Measurements from ENCODE around the gene CCDC57. TPM values are rescaled to one million over a fixed set of nuclear protein-coding genes. Genes with fewer than 3 reads are reported as not detected.

Gene CCDC57
- total and polyA plus RNA-seq, 9 of the 15 experiments (the other 6 are each of a cell fraction or from before 2014, with no cell fraction given), result 0.83 to 36.2 (median 13.6) TPM

GRCh38 chr17:82143333-82143732, 69.3 kb downstream of the CCDC57 start (continued):
- no peak for TF ChIP-seq ZBTB43 (CRISPR knock-in tag; IDR thresholded peaks at IDR 0.05)
- no peak for TF ChIP-seq EZH2 (IDR thresholded peaks at IDR 0.05; ENCODE audit: borderline replicate concordance, low read depth, low read length)
- no peak for TF ChIP-seq TBP (optimal IDR thresholded peaks at IDR 0.05; ENCODE audit: low read depth, low read length)
- TF ChIP-seq, protein P1, sequence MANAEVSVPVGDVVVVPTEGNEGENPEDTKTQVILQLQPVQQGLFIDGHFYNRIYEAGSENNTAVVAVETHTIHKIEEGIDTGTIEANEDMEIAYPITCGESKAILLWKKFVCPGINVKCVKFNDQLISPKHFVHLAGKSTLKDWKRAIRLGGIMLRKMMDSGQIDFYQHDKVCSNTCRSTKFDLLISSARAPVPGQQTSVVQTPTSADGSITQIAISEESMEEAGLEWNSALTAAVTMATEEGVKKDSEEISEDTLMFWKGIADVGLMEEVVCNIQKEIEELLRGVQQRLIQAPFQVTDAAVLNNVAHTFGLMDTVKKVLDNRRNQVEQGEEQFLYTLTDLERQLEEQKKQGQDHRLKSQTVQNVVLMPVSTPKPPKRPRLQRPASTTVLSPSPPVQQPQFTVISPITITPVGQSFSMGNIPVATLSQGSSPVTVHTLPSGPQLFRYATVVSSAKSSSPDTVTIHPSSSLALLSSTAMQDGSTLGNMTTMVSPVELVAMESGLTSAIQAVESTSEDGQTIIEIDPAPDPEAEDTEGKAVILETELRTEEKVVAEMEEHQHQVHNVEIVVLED (CRISPR knock-in tag; IDR thresholded peaks at IDR 0.05), result no peak
- no peak for TF ChIP-seq MAFK (IDR thresholded peaks at IDR 0.05; ENCODE audit: low read length)
- no peak for TF ChIP-seq FOXA1 (IDR thresholded peaks at IDR 0.05; ENCODE audit: borderline replicate concordance)
- TF ChIP-seq MEF2D (tag; conservative IDR thresholded peaks at IDR 0.05; ENCODE audit: low read depth), result no peak
- no peak for TF ChIP-seq SMAD4 (CRISPR knock-in tag; conservative IDR thresholded peaks at IDR 0.05)
- TF ChIP-seq ZNF143 (CRISPR knock-in tag; IDR thresholded peaks at IDR 0.05), result no peak
- TF ChIP-seq TCF7L2 (IDR thresholded peaks at IDR 0.05; ENCODE audit: low read depth, low read length), result no peak
- TF ChIP-seq SREBF1 (IDR thresholded peaks at IDR 0.05; ENCODE audit: borderline replicate concordance, low read depth, low read length), result no peak
- TF ChIP-seq PHF20 (IDR thresholded peaks at IDR 0.05; ENCODE audit: partially characterized antibody), result no peak
- TF ChIP-seq, protein P2, sequence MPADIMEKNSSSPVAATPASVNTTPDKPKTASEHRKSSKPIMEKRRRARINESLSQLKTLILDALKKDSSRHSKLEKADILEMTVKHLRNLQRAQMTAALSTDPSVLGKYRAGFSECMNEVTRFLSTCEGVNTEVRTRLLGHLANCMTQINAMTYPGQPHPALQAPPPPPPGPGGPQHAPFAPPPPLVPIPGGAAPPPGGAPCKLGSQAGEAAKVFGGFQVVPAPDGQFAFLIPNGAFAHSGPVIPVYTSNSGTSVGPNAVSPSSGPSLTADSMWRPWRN (IDR thresholded peaks at IDR 0.05; ENCODE audit: low read depth), result peak; percentile 98
- no peak for TF ChIP-seq ARNT (IDR thresholded peaks at IDR 0.05)
- no peak for TF ChIP-seq NR2C2 (CRISPR knock-in tag; IDR thresholded peaks at IDR 0.05)
- no peak for TF ChIP-seq NR2C2 (tag; IDR thresholded peaks at IDR 0.05)
- 0 out of 2 replicates have a peak, but pooled peaks have one; percentile 43 for TF ChIP-seq ZBTB33 (CRISPR knock-in tag; IDR thresholded peaks at IDR 0.05)
- TF ChIP-seq SIN3B (IDR thresholded peaks at IDR 0.05; ENCODE audit: low read depth), result no peak
- TF ChIP-seq, protein P3, sequence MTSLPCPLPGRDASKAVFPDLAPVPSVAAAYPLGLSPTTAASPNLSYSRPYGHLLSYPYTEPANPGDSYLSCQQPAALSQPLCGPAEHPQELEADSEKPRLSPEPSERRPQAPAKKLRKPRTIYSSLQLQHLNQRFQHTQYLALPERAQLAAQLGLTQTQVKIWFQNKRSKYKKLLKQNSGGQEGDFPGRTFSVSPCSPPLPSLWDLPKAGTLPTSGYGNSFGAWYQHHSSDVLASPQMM (CRISPR knock-in tag; IDR thresholded peaks at IDR 0.05), result no peak
- no peak for TF ChIP-seq TCF3 (CRISPR knock-in tag; IDR thresholded peaks at IDR 0.05)
- TF ChIP-seq ZNF24 (IDR thresholded peaks at IDR 0.05), result no peak
- TF ChIP-seq MEIS2 (IDR thresholded peaks at IDR 0.05; ENCODE audit: partially characterized antibody), result no peak
- no peak for TF ChIP-seq MED1 (CRISPR knock-in tag; IDR thresholded peaks at IDR 0.05; ENCODE audit: borderline replicate concordance)
